Measurements from ENCODE around the gene RELL1.

The RELL1 gene

GRCh38 chr4:37591349-37591748, 94.8 kb downstream of the RELL1 start:
- no peak for DNase-seq

GRCh38 chr4:37590016-37590415, 96.2 kb downstream of the RELL1 start:
- no peak for DNase-seq

- no peak for DNase-seq
Measured at GRCh38 chr4:37588150-37588549, 98.0 kb downstream of the RELL1 start.

GRCh38 chr4:37586194-37586593, 100.0 kb downstream of the RELL1 start:
- DNase-seq, result no peak

- DNase-seq, result no peak
Measured at GRCh38 chr4:37584493-37585060, 101.6 kb downstream of the RELL1 start.

- no peak for DNase-seq
Measured at GRCh38 chr4:37584071-37584470, 102.1 kb downstream of the RELL1 start.

- no peak for DNase-seq
Measured at GRCh38 chr4:37573566-37573965, 112.6 kb downstream of the RELL1 start.

GRCh38 chr4:37568489-37568888, 117.7 kb downstream of the RELL1 start:
- DNase-seq, result no peak

- no peak for DNase-seq
Measured at GRCh38 chr4:37567836-37568235, 118.3 kb downstream of the RELL1 start.

GRCh38 chr4:37562592-37562991, 123.6 kb downstream of the RELL1 start:
- DNase-seq, result no peak

- DNase-seq, result no peak
Measured at GRCh38 chr4:37561803-37562207, 124.4 kb downstream of the RELL1 start.

GRCh38 chr4:37561196-37561802, 124.9 kb downstream of the RELL1 start:
- no peak for DNase-seq
